ENCODE measurements around the gene FAM98C. TPM values are rescaled to one million over a fixed set of nuclear protein-coding genes. Genes with fewer than 3 reads are reported as not detected.
A peak's percentile ranks its signal among the peaks of the same experiment; 100 is the strongest.

FAM98C gene
- total and polyA plus RNA-seq, 2 donors (not counting 1 experiment from before 2014, with no cell fraction given): 44.1 to 73.5 TPM

- H3K9ac ChIP-seq (ENCODE audit: low read length): no peak overlapping the region
- peaks cover 31 to 32% of the 10 kb centered on the region in 2 donors for H3K4me1 ChIP-seq (ENCODE audit: control insufficient read depth in 2 of 2, insufficient read depth in 2 of 2, low read length in 2 of 2)
- no peak overlapping the region for H3K4me2 ChIP-seq (replicated peaks; ENCODE audit: low read depth, low read length, poor library complexity, severe bottlenecking)
- H3K27ac Mint-ChIP-seq: no peak overlapping the region
- ATAC-seq (ENCODE audit: low read depth) (no peak), DNase-seq (no peak)
- peaks cover 29% of the 10 kb centered on the region for H3K4me1 Mint-ChIP-seq
- no peak overlapping the region for H3K4me3 ChIP-seq (ENCODE audit: control extremely low read depth in 1 of 5, extremely low read depth in 1 of 5, insufficient read depth in 1 of 5, low read depth in 2 of 5, low read length in 4 of 5)
- ChIA-PET CTCF (interaction anchor here (0.8 to 2.1 kb wide), 2 partner anchors 10 kb away, joined by 3 to 9 read pairs; partner anchors contain the start of gene FAM98C), POLR2A (no interaction called here)
- peaks cover 45% of the 10 kb centered on the region for H3K27me3 Mint-ChIP-seq
- peaks cover 3% of the 10 kb centered on the region for H4K20me1 ChIP-seq (ENCODE audit: control insufficient read depth, insufficient read depth, low read length, poor library complexity, severe bottlenecking)
- H2AFZ ChIP-seq (ENCODE audit: insufficient read depth, low read depth, low read length, poor library complexity, severe bottlenecking): no peak overlapping the region
- intact Hi-C loops (cut with micrococcal nuclease): no loop called here
- H3K27ac ChIP-seq (ENCODE audit: low read length in 2 of 2): no peak overlapping the region
- no peaks in the 10 kb centered on the region for H3K9me3 Mint-ChIP-seq (ENCODE audit: insufficient read depth)
- H3K79me2 ChIP-seq (ENCODE audit: control insufficient read depth, insufficient read depth, low read length): no peaks in the 10 kb centered on the region
- no peak overlapping the region for H3K4me3 Mint-ChIP-seq
- peaks cover 0 to 12% (median 0%) of the 10 kb centered on the region in 3 donors for H3K9me3 ChIP-seq (ENCODE audit: control extremely low read depth in 1 of 3, control insufficient read depth in 2 of 3, insufficient read depth in 1 of 3, low read length in 2 of 3)
- H3K36me3 ChIP-seq (replicated peaks in 1 of 2; ENCODE audit: control extremely low read depth in 1 of 2, control insufficient read depth in 1 of 2, extremely low read depth in 1 of 2, insufficient read depth in 2 of 2, low read length in 1 of 2): no peaks in the 10 kb centered on the region
- H3K27me3 ChIP-seq (replicated peaks in 1 of 4; ENCODE audit: control extremely low read depth in 1 of 4, control insufficient read depth in 3 of 4, insufficient read depth in 4 of 4, low read length in 3 of 4): peaks cover 0 to 49% (median 24%) of the 10 kb centered on the region in 4 experiments
- 87% methylated on average over 6 of the region's 6 CpGs for WGBS (ENCODE audit: insufficient coverage)
- no peak for TF ChIP-seq CTCF (IDR thresholded peaks at IDR 0.05)
- TF ChIP-seq EZH2 (IDR thresholded peaks at IDR 0.05; ENCODE audit: borderline replicate concordance, insufficient read depth, low read depth, low read length, poor library complexity, severe bottlenecking): no peak
Measured at GRCh38 chr19:38392707-38393308, 10.1 kb upstream of the FAM98C start.

GRCh38 chr19:38394488-38394887, 8.4 kb upstream of the FAM98C start:
- H3K27ac Mint-ChIP-seq: no peak overlapping the region
- Histone ChIP-seq H3K4me1 (ENCODE audit: control insufficient read depth in 2 of 2, insufficient read depth in 2 of 2, low read length in 2 of 2) (peaks cover 16 to 17% of the 10 kb centered on the region in 2 donors), H3K36me3 (replicated peaks in 1 of 2; ENCODE audit: control extremely low read depth in 1 of 2, control insufficient read depth in 1 of 2, extremely low read depth in 1 of 2, insufficient read depth in 2 of 2, low read length in 1 of 2) (no peaks in the 10 kb centered on the region), H3K79me2 (ENCODE audit: control insufficient read depth, insufficient read depth, low read length) (no peaks in the 10 kb centered on the region), H3K27ac (ENCODE audit: low read length in 2 of 2) (no peak overlapping the region), H3K9ac (ENCODE audit: low read length) (peak overlapping the region; percentile 56), H3K4me3 (ENCODE audit: control extremely low read depth in 1 of 5, extremely low read depth in 1 of 5, insufficient read depth in 1 of 5, low read depth in 2 of 5, low read length in 4 of 5) (peak overlapping the region in 4 of 5 experiments; percentile 12 to 57 (median 30)), H3K9me3 (ENCODE audit: control extremely low read depth in 1 of 3, control insufficient read depth in 2 of 3, insufficient read depth in 1 of 3, low read length in 2 of 3) (peaks cover 0 to 11% (median 0%) of the 10 kb centered on the region in 3 donors), H4K20me1 (ENCODE audit: control insufficient read depth, insufficient read depth, low read length, poor library complexity, severe bottlenecking) (no peaks in the 10 kb centered on the region), H2AFZ (ENCODE audit: insufficient read depth, low read depth, low read length, poor library complexity, severe bottlenecking) (peak overlapping the region; percentile 71), H3K4me2 (replicated peaks; ENCODE audit: low read depth, low read length, poor library complexity, severe bottlenecking) (peak overlapping the region; percentile 77), H3K27me3 (replicated peaks in 1 of 4; ENCODE audit: control extremely low read depth in 1 of 4, control insufficient read depth in 3 of 4, insufficient read depth in 4 of 4, low read length in 3 of 4) (peaks cover 0 to 48% (median 23%) of the 10 kb centered on the region in 4 experiments)
- no peaks in the 10 kb centered on the region for H3K9me3 Mint-ChIP-seq (ENCODE audit: insufficient read depth)
- ATAC-seq (ENCODE audit: low read depth) (peak; percentile 68), DNase-seq (peak; percentile 70)
- WGBS (ENCODE audit: insufficient coverage): 10% methylated on average over 29 of the region's 30 CpGs
- peaks cover 43% of the 10 kb centered on the region for H3K27me3 Mint-ChIP-seq
- intact Hi-C loops (cut with micrococcal nuclease): no loop called here
- peaks cover 19% of the 10 kb centered on the region for H3K4me1 Mint-ChIP-seq
- peak overlapping the region; percentile 70 for H3K4me3 Mint-ChIP-seq
- POLR2A ChIA-PET: interaction anchor here (1.1 kb wide), 1 partner anchor 9 kb away, joined by 3 read pairs; no protein-coding TSS in a partner anchor
- TF ChIP-seq EZH2 (IDR thresholded peaks at IDR 0.05; ENCODE audit: borderline replicate concordance, insufficient read depth, low read depth, low read length, poor library complexity, severe bottlenecking): no peak
- no peak for TF ChIP-seq CTCF (IDR thresholded peaks at IDR 0.05)
- CTCF ChIA-PET: interaction anchor here (2.1 kb wide), 1 partner anchor 8 kb away, joined by 9 read pairs; the partner anchor contains the start of gene FAM98C

Data from B cell (primary cell).